GM18508 (cell line): ENCODE measurements around the gene TMEM43.
A peak's percentile ranks its signal among the peaks of the same experiment; 100 is the strongest.

Experiments
- ATAC-seq: cut with Tn5 transposase; IDR thresholded peaks from one replicate; pipeline ENCODE4 v1.9.1; 2021; ENCODE audit warnings: moderate number of reproducible peaks; ENCODE audit not compliant: insufficient read depth, unreplicated experiment

TMEM43 gene

GRCh38 chr3:14121859-14122258 lies 3.0 kb upstream of the TMEM43 start:
- ATAC-seq, result no peak

- ATAC-seq, result no peak
These were observed 2.6 kb upstream of the TMEM43 start for GRCh38 chr3:14122301-14122700.

DNA sequence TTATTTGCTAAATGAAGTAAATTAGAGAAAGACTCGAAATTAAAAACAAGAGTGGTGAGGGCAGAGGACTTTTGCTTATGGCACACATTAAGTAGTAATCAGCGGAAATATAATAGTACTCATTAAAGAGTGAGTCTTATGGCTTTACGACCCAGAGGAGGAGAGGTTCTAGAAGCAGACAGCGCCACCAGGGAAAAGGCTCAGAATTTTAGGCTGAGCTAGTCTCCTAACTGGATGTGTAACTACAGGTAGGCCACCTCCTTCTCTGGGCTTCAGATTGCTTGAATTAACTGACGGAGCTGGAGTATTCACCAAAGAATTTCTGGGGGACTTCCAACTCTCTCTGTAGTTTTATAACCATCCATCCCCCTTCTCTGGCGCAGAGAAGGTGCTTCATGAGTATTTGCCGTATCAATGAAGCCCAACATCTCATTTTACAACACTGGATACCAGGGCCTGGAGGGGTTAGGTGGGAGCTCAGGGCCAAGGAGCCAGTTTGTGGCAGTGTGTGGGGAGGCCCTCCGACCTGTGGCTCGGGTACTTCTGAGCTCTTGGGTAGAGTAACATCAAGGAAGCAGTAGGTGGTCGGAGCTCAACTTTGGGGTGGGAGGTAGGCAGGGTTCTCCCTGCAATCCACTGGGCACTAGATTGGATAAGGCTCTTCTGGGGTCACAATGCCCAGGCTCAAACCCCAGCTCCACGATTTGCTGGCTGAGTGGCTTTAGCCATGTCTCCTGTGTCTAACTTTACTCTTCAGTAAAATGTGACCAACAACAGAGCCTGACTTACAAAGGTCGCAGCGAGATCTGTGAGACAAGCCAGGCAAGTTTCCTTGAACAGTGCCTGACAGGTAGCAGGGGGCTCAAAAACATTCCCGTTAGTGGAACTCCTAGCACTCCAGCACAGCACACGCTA lies 1.3 kb upstream of the TMEM43 start:
- ATAC-seq, result no peak

DNA sequence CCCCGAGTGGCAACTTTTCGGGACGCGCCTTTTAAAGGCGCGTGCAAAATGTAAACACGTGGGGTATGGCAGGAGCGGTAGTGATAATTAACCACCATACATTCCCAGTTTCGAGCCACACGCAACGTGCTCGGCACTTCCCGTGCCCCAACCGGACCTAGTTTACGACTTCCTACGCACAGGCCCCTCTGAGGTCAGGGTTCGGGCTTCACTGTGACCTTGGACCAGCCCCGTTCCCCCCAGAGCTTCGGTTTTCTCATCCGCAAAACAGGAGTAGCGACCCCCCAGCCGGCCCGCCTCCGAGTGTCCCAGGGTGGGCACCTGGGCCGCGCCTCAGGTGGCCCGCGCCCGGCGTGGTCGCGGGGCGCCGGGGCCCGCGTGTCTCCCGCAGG lies 633 bp upstream of the TMEM43 start:
- ATAC-seq, result peak; percentile 22

- ATAC-seq, result peak; percentile 20
These were observed 553 bp downstream of the TMEM43 start for GRCh38 chr3:14125193-14126016.

DNA sequence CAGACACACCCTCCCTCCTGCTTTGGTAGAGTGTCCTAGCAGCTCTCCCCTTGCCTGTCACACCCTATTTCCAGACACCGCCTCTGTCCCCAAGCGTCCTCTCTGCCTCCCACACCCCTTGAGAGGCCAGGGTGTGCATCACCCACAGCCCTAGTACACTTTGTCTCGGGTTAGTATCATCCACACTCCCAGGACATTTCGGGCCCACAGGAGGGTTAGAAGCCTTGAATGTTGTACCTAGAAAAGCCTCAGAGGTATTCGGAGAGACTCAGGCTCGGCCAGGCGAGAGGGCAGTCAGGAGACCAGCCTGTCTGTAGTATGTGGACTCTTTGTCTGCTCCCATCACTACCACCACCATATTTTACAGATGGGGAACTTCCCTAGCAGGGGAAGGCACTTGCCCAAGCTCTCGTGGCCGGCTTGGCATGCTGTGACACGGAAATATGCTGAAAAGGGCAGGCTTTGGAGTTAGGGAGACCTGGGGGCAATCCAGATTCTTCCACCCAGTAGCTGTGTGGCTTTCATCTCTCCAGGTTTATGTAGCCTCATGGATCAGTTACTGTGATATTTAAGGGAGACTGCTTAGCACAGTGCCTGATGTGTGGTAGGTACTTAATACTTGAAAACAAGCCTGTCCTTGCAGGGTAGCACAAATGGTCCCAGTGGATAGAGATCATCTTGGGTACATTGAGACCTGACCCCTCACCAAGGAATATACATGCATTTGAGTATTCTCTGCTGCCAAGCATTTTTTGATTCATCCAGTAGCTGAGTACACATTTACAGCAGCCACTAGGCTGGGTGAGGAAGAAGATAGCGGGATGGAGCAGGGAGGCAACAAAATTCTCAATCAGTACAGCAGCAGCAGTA lies 1.4 kb downstream of the TMEM43 start:
- no peak for ATAC-seq

DNA sequence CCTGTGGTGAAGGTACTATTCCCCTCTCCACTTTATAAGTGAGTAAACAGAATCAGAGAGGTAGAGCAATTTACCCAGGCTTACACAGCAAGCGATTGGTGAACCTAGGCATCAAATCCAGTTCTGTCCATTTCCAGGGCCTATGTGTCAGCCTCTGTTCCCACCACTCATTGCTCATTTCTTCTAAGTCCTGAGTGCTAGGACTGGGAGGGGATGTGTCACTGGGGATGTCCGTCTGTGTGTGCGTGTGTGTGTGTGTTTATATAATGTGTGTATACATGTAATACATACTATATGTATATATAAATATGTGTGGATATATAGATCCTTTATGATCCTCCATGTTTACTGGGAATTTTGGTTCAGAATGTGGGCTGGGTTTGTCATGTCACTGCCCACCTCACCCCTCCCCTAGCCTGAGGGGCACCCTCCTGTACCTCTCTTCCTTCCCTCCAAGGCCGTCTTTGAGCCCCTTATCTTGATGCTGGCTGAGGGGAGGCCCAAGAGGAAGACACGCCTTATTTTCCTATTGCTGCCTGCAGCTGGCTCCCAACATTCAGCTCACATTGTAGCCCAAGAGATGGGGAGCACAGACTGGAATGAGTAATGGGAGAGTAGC lies 2.1 kb downstream of the TMEM43 start:
- no peak for ATAC-seq

GRCh38 chr3:14127516-14128161 lies 2.8 kb downstream of the TMEM43 start:
- ATAC-seq, result no peak

GRCh38 chr3:14128724-14129123 lies 3.9 kb downstream of the TMEM43 start:
- no peak for ATAC-seq

DNA sequence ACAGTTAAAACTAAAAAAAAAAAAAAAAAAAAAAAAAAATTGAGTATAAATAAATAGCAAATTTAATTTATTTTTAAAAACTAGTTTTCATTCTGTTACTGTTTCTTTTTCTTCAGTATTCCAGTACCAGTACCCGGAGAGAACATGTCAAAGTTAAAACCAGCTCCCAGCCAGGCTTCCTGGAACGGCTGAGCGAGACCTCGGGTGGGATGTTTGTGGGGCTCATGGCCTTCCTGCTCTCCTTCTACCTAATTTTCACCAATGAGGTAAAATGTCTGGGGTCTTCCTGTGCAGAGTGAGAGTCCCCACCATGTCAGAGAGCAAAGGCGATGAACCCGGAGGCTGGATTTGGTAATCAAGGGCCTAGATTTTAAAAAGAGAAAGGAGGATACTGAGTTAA lies 4.4 kb downstream of the TMEM43 start:
- ATAC-seq, result no peak

- no peak for ATAC-seq
These were observed 5.4 kb downstream of the TMEM43 start for GRCh38 chr3:14130230-14130629.

DNA sequence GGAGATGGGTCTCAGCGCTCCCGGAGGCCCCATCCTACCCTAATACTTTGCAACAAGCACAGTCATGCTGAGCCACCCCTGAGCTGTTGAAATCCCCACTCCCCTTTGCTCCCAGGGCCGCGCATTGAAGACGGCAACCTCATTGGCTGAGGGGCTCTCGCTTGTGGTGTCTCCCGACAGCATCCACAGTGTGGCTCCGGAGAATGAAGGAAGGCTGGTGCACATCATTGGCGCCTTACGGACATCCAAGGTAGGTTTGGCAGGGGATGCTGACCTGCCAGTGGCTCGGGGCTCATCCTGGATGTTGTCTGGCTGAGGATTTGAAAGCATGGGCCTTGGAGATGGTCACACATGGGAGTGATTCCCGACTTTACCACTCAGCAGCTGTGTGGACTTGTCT lies 5.9 kb downstream of the TMEM43 start:
- ATAC-seq, result no peak

- ATAC-seq, result no peak
These were observed 6.3 kb downstream of the TMEM43 start for GRCh38 chr3:14131134-14131533.

DNA sequence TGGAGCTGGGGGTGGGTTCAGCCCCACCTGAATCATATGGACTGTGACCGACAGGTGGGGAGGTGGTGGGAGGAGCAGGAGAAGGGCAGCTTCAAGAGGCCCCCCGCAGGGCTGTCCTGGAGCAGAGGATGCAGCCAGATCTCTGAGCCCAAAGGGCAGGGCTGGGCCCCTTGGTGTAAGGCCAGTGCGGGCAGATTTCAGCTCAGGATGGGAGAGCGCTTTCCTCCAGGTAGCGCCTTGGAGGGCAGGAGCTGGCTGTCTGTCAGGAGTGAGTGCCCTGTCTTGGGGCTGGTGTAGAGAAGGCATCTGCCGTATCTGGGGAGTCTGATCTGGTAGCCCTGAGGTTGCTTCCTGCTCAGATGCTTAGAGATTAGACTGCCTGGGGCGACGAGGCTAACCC lies 7.3 kb downstream of the TMEM43 start:
- no peak for ATAC-seq

DNA sequence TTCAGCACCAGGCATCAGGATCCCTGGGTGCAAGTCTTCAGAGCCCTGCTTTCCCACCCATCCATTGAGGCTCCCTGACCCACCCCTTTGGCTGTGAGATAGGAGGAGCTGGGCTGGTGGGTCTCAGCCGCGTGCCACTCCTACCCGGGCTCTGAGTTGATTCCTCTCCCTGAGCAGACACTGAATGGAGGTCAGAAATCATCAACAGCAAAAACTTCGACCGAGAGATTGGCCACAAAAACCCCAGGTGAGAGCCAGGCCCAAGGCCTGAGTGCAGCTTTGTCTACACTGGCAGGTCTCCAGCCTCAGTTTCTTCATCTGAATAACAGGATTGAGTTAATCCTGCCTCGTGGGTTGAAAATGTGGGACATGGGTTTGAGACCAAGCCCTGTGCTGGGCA lies 7.8 kb downstream of the TMEM43 start:
- ATAC-seq, result no peak

DNA sequence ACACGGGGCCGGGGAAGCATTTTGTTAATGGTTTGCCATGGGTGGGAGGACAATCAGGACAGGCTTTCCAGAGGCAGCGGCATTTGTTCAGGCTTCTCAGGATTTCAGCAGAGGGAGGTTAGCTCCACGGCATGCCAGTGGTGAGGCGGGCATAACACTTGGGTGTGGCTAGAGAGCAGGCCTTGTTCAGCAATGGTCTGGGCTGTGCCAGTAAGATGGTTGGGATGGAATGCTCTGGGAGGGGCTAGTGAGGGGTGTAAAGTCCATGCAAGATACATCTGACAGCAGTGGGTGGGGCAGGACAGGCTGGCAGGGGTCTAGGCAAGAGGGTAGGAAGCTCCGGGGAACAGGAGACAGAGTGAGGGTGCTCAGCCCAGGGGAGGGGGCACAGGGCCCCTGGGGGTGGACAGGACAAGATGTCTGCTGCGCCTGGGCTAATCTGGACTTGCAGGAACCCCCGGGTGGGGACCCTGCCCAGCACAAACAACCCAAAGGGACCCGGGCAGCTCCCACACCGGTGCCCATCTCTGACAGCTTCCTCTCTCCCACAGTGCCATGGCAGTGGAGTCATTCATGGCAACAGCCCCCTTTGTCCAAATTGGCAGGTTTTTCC lies 8.4 kb downstream of the TMEM43 start:
- no peak for ATAC-seq

- ATAC-seq, result no peak
These were observed 9.0 kb downstream of the TMEM43 start for GRCh38 chr3:14133876-14134275.

DNA sequence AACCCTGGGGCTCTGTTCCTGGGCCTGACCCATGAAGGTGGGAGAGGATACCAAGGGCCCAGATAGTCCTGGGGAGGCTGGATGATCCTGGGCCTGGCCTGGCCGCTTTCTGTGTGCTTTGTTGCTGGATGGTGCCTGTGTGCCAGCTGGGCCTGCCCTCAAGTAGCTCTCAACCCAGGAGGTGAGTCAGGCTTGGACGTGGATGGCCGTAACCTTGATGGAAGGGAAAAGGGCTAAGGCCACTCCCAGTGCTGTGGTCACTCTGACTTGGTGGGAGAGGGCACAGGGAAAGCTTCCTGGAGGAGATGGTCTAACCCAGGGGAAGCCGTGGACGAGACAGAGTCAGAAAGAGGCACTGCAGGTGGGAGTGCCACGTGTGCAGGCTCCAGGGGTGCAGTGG lies 9.4 kb downstream of the TMEM43 start:
- no peak for ATAC-seq

DNA sequence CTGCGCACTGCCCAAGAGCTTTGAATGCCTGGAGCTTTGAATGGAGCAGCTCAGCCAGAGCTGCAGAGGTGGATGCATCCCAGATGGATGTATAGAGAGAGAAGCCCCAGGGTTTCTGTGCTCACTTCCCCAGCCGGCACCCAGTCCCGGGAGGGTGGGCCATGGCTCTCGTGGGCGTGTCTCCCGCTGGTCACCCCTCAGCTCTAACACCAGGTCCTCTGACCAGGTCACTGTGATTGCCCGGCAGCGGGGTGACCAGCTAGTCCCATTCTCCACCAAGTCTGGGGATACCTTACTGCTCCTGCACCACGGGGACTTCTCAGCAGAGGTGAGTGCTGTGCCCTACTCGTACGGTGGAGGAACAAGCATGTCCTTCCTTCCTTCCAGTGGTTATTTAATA lies 10.7 kb downstream of the TMEM43 start:
- ATAC-seq, result no peak
